Prostate gland (tissue), 2 donors: ENCODE results near the gene POP5.

Experiments
- CTCF ChIP-seq, 4 experiments: fragments of 200-600 bp in 2 of 4; fragments of 450-650 bp in 2 of 4; sonication (generic) in 2 of 4; IDR thresholded peaks; 1 replicate in 3 of 4; 2 replicates in 1 of 4; pipeline ENCODE4 v1.5.1; 2016 to 2019; ENCODE audit warnings: antibody characterized with exemption in 4 of 4, mild to moderate bottlenecking in 2 of 4, moderate library complexity in 2 of 4
- POLR2A ChIP-seq: fragments of 450-650 bp; IDR thresholded peaks from one replicate; pipeline ENCODE4 v1.6.1; 2016; ENCODE audit warnings: antibody characterized with exemption, mild to moderate bottlenecking

- no peak for TF ChIP-seq CTCF (IDR thresholded peaks at IDR 0.05)
- no peak for TF ChIP-seq POLR2A
Measured at GRCh38 chr12:120546050-120546386, 35.2 kb downstream of the POP5 start.
